Measurements from ENCODE around the gene GPR161.

DNA sequence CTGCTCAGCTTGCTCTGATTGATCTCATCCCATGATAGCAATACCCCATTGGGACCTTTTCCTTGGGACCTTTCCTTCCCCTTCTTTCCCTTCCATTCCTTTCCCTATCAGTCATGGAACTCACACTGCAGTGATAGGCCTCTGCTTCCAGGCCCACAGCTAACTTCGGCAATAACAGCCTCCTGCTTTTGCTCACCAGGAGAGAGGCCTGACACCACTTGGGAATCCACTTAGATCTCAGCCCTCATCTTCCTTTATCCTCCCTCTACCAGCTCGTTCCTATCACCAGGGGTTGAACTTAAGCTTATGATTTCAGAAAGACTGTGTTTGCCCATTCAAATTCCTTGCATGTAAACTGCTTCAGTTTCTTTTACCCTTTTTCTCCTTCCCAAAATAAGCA is 31.1 kb upstream of the GPR161 start:
- no peak for TF ChIP-seq MYC (IDR thresholded peaks at IDR 0.05; ENCODE audit: insufficient read depth, insufficient read length, insufficient replicate concordance, low read length, severe bottlenecking)
- TF ChIP-seq SMC3 (IDR thresholded peaks at IDR 0.05; ENCODE audit: borderline replicate concordance, low read length) = no peak
- no peak for TF ChIP-seq POLR2A (IDR thresholded peaks at IDR 0.05; ENCODE audit: low read depth, low read length)
- TF ChIP-seq RAD21 (IDR thresholded peaks at IDR 0.05; ENCODE audit: insufficient read depth, low read depth, low read length) = no peak
